Hepatocyte (in vitro differentiated cells): Measurements from ENCODE around the gene EVA1A.

Experiments used
- CTCF ChIP-seq: fragments of 200-600 bp; sonication (generic); IDR thresholded peaks from 2 replicates; pipeline ENCODE4 v1.5.1; 2016; ENCODE audit warnings: antibody characterized with exemption, mild to moderate bottlenecking; ENCODE audit not compliant: poor library complexity
- EZH2 ChIP-seq: fragments of 200-600 bp; sonication (generic); IDR thresholded peaks from 2 replicates; pipeline ENCODE4 v1.6.1; 2016; ENCODE audit warnings: antibody characterized with exemption, mild to moderate bottlenecking, borderline replicate concordance

- TF ChIP-seq CTCF (no peak), EZH2 (no peak)
Measured at GRCh38 chr2:75561566-75562512, 1.1 kb upstream of the EVA1A start.
